Stimulated activated CD4-positive, alpha-beta T cell treated with anti-CD3 and anti-CD28 coated beads, Interleukin-4, amount 100 ng/mL, for 24 hours (primary cell): ENCODE measurements around the gene IL5.
A peak's percentile ranks its signal among the peaks of the same experiment; 100 is the strongest.

ENCODE experiments used
- DNase-seq: peaks from one replicate; pipeline ENCODE4 v3.0.0-alpha.2; 2020

IL5 gene

GRCh38 chr5:132497488-132497997 lies 45.8 kb downstream of the IL5 start:
- peak; percentile 6 for DNase-seq

GRCh38 chr5:132496631-132497487 lies 46.5 kb downstream of the IL5 start:
- DNase-seq = peak; percentile 62

- DNase-seq = peak; percentile 86
These were observed 47.1 kb downstream of the IL5 start for GRCh38 chr5:132496191-132496630.

DNA sequence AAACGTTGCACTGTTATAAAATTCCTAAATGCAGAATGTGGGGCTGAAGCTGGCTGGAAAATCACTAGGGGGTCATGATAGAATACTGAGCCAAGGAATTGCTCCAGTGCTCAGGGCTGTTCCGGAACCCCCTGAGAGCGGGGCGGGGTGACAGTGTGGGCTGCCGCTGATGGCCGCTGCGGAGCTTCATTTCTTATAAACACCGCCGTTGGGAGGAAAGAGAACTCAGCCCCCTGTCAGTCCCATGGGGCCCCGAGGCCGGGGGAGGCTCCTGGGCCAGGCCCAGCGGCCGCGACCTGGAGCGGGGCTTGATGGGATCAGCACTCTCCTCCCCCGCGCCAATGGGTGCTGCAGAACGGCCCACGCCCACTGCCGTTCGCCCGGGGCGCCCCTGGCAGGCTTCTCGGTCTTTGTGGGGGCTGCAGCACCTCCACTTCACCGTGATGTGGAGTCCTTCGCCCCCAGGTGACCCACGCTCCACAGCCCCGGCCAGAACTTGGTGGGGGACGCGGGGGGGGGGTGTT lies 47.6 kb downstream of the IL5 start:
- peak; percentile 81 for DNase-seq

- DNase-seq = no peak
These were observed 49.5 kb downstream of the IL5 start for GRCh38 chr5:132493821-132494220.

- no peak for DNase-seq
These were observed 50.1 kb downstream of the IL5 start for GRCh38 chr5:132493241-132493640.

DNA sequence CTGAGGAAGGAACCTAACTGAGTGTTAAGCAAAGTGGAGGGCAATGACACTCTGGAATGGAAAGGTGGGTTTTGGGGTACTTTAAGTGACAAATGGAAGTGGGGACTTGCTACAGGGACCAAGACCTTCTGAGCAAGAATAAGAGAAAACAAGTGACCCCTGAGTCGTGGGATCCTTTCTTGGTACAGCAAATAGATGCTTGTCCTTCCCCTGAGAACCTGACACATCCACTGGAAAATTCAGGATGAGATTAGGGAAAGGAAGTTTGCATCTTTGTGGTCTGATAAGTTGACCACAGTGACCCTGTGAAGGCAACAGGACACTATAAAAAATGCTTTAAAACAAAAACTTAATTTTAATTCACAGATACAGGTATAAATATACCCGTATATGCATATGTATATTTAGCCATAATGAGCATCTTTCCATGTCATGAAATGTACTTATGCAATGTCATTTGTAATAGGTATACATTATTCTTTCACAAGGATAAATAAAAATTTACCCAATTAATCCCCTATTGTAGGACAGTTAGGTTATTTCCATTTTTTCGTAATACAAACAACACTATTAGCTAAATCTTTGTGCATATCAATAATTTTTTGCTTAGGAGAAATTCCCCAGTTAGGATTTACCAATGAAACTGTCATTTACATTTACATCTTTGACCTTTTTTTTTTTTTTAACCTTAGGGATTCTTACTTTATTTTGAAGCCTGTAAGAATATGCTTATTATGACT lies 50.8 kb downstream of the IL5 start:
- DNase-seq = no peak
